Heart right ventricle (tissue), 16 donors: ENCODE data around the gene CD14. TPM values are rescaled to one million over a fixed set of nuclear protein-coding genes. Genes with fewer than 3 reads are reported as not detected.

Source experiments
- ATAC-seq, 8 donors: fragments of 200-7000 bp; cut with Tn5 transposase; one replicate each; pipeline ENCODE4 v1.9.1; 2020; ENCODE audit warnings: mild to moderate bottlenecking in 8 of 8, moderate library complexity in 8 of 8, moderate number of reproducible peaks in 1 of 8
- DNase-seq, 2 donors: peaks; one replicate each; pipeline ENCODE4 v3.0.0-alpha.2; 2020
- H3K27ac ChIP-seq, 10 donors: fragments of 200-600 bp; sonication (generic) in 2 of 10; one replicate each; pipeline versions ENCODE4 v1.5.0 to v1.8.0; 2020 to 2022; ENCODE audit warnings: mild to moderate bottlenecking in 3 of 10
- H3K27me3 ChIP-seq, 7 donors: fragments of 200-600 bp; one replicate each; pipeline ENCODE4 v1.8.0; 2021 to 2022; ENCODE audit warnings: mild to moderate bottlenecking in 2 of 7
- H3K36me3 ChIP-seq, 9 donors: fragments of 200-600 bp; sonication (generic) in 1 of 9; one replicate each; pipeline versions ENCODE4 v1.5.0 to v1.8.0; 2020 to 2022; ENCODE audit warnings: mild to moderate bottlenecking in 2 of 9
- H3K4me1 ChIP-seq, 9 donors: fragments of 200-600 bp; sonication (generic) in 1 of 9; one replicate each; pipeline versions ENCODE4 v1.5.0 to v1.8.0; 2020 to 2022; ENCODE audit warnings: mild to moderate bottlenecking in 4 of 9
- H3K4me3 ChIP-seq, 10 donors: fragments of 200-600 bp; sonication (generic) in 2 of 10; one replicate each; pipeline versions ENCODE4 v1.5.0 to v1.8.0; 2020 to 2022; ENCODE audit warnings: mild to moderate bottlenecking in 7 of 10, moderate library complexity in 2 of 10
- H3K9me3 ChIP-seq, 11 donors: fragments of 200-600 bp in 10 of 11; sonication (generic) in 2 of 11; one replicate each; pipeline versions ENCODE4 v1.5.0 to v1.8.0; 2013 to 2022; ENCODE audit warnings: mild to moderate bottlenecking in 2 of 11, control low read depth in 1 of 11, moderate library complexity in 1 of 11
- WGBS, 2 donors: extraction: QIAGEN DNeasy Blood & Tissue Kit; methylation state at CpG; one replicate each; pipeline ENCODE4 v1.1.7; 2013; ENCODE audit warnings: inconsistent platforms in 1 of 2; 5-methylcytosine and 5-hydroxymethylcytosine counted together
- intact Hi-C, 10 donors: fragments of 100-400 bp; cut with DNase I; formaldehyde crosslinking; loops; one replicate each; pipeline versions ENCODE4 v1.11.1 to v1.14.2; 2022
- long read RNA-seq, 3 donors: library from polyadenylated mRNA; unstranded; transcript quantifications; one replicate each; pipeline ENCODE4 v2.0.0, GENCODE V29; 2020 to 2021
- polyA plus RNA-seq, 2 donors: library from polyadenylated mRNA; stranded (reverse); fragments of 200-250 nt; gene quantifications; one replicate each; pipeline ENCODE4 v1.2.3, GENCODE V29; 2013
- total RNA-seq, 10 donors: library from RNA; stranded (reverse); fragmentation: NEBNext Ultra II Directional in 3 of 10; extraction: Animal tissue kit (Norgen Biotek cat#: 25700) in 3 of 10; gene quantifications; one replicate each; pipeline versions ENCODE4 v1.2.1 to v1.2.4, GENCODE V29; 2021 to 2023
- TF ChIP-seq, protein P1 (sequence below), 9 donors: fragments of 200-600 bp; sonication (generic) in 2 of 9; IDR thresholded peaks; one replicate each; pipeline versions ENCODE4 v1.5.0 to v1.8.0; 2021 to 2022; ENCODE audit warnings: antibody characterized with exemption in 9 of 9, mild to moderate bottlenecking in 5 of 9, moderate library complexity in 1 of 9
- donor health status: Arrhythmogenic right ventricular cardiomyopathy.
- donor health status: ischemic (EF 13 %, LVEDD 7.1; RV severe dilation, severe dysfunction).
- donor health status: healthy with polysubstance abuse.
- donor health status: DM: no; HTN: yes; CAD: no.
- donor health status: DM: no; HTN: no; CAD: no.
- donor health status: ischemic (EF 25% LVEDD 6.9; RV normal size, moderate dysfunction).
- donor health status: ischemic (EF 25% LVEDD 5.7; RV mildly dilated, moderate dysfunction).
- donor health status: healthy.
- donor health status: DM: yes; HTN: yes; CAD: no.
- donor health status: Ischemic cardiomyopathy.
- donor health status: ischemic (EF 35%, LVEDD 5.7; RV mildly dilated, moderate dysfunction).
- donor health status: nonischemic (EF 11% LVEDD 7.7; RV severe dilation, severe dysfunction).
- donor health status: DM: yes; HTN: yes; CAD: no.
- donor health status: PGD.
- donor health status: ischemic (EF 29% LVEDD 5.4; RV normal size, mild dysfunction).
- donor health status: nonischemic (EF 23%, LVEDD 6.1; RV moderate dilation, normal function).

The CD14 gene
- total RNA-seq (100 to 1,000 TPM in 1 of 10 donors, 10 to 100 TPM in 9; 10.8 to 137 (median 20.3) TPM), polyA plus RNA-seq (10 to 100 TPM; 14.0 to 30.1 TPM)
- long read RNA-seq, donor 1, transcript CD14-201 (2 exons, 1,886 nt), result major isoform, 26 of 35 reads
- long read RNA-seq, donor 1, partial matches to known transcripts, result 0 of 35 reads
- long read RNA-seq, donor 1, other reads (novel, unspliced or antisense), result 8 of 35 reads
- long read RNA-seq, donor 2, transcript CD14-201 (2 exons, 1,886 nt), result major isoform, 9 of 17 reads
- long read RNA-seq, donor 2, partial matches to known transcripts, result 0 of 17 reads
- long read RNA-seq, donor 2, other reads (novel, unspliced or antisense), result 8 of 17 reads
- long read RNA-seq, donor 3, transcript CD14-201 (2 exons, 1,886 nt), result major isoform, 10 of 12 reads
- long read RNA-seq, donor 3, partial matches to known transcripts, result 2 of 12 reads
- long read RNA-seq, donor 3, other reads (novel, unspliced or antisense), result 0 of 12 reads

DNA sequence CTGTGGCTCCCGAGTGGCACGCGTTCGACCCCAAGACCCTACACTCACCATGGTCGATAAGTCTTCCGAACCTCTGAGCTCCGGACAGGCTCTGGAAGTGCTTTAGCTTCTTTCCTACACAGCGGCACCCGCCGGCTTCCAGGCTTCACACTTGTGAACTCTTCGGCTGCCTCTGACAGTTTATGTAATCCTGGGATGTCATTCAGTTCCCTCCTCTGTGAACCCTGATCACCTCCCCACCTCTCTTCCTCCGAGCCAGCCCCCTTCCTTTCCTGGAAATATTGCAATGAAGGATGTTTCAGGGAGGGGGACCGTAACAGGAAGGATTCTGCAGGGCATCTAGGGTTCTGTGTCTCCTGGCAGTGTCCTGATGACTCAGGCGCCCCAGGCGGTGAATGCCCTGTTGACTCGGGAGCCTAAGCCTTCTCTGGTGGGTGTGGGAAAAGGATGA, at the start of gene CD14:
Gene CD14, minus strand, starts transcription at position 155 of the 451 bp plus-strand sequence. Its CDS starts 104 bp downstream, at position 51.
- intact Hi-C loops, result loop anchor here in 6 of 10 donors (5.0 to 10.0 kb wide), 5 partner anchors 66 to 268 kb away; partner anchors contain the start of genes APBB3 (in 2 of the 6), SLC35A4 (in 2 of the 6), SLC4A9 (in 2 of the 6) and EIF4EBP3 (in 1 of the 6)
- H3K27me3 ChIP-seq, result no peaks in the 10 kb centered on the region
- ATAC-seq, result peak; percentile 59 to 77 (median 68)
- TF ChIP-seq, protein P1, sequence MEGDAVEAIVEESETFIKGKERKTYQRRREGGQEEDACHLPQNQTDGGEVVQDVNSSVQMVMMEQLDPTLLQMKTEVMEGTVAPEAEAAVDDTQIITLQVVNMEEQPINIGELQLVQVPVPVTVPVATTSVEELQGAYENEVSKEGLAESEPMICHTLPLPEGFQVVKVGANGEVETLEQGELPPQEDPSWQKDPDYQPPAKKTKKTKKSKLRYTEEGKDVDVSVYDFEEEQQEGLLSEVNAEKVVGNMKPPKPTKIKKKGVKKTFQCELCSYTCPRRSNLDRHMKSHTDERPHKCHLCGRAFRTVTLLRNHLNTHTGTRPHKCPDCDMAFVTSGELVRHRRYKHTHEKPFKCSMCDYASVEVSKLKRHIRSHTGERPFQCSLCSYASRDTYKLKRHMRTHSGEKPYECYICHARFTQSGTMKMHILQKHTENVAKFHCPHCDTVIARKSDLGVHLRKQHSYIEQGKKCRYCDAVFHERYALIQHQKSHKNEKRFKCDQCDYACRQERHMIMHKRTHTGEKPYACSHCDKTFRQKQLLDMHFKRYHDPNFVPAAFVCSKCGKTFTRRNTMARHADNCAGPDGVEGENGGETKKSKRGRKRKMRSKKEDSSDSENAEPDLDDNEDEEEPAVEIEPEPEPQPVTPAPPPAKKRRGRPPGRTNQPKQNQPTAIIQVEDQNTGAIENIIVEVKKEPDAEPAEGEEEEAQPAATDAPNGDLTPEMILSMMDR (IDR thresholded peaks at IDR 0.05), result peak in 2 of 9 donors; percentile 10
- DNase-seq, result peak; percentile 50 to 59
- 8 to 10% methylated on average over 16 of the region's 16 CpGs for WGBS, 2 donors
- peaks cover 0 to 46% (median 19%) of the 10 kb centered on the region in 9 donors for H3K4me1 ChIP-seq
- peak within 1 kb of the TSS in 9 of 10 donors; percentile 14 to 92 (median 74) for H3K27ac ChIP-seq
- H3K36me3 ChIP-seq, result no peaks in the 10 kb centered on the region
- H3K9me3 ChIP-seq, result peaks cover 0 to 8% (median 0%) of the 10 kb centered on the region in 11 donors
- H3K4me3 ChIP-seq, result peak within 1 kb of the TSS; percentile 10 to 69 (median 62)

DNA sequence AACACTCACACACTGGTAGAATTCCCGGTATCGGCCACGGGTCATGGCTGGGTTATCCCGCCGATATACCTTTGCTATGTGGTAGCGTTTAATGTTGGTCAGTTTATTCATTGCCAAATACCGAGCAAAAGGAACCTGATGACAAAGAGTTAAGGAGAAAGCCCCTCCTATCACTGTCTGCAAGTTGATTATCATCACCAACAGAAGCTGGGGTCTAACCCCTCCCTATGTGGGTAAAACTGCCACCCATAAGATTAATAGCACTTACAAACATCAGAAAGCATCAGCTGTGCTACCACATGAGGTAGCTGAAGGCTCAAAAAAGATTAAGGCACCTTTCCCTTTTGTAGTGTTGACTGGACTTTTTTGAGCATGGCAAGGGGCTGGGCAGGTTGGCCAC, 46.0 kb upstream of the CD14 start:
- H3K27ac ChIP-seq, result no peak overlapping the region
- H3K4me3 ChIP-seq, result no peak overlapping the region
- H3K36me3 ChIP-seq, result peaks cover 0 to 100% (median 54%) of the 10 kb centered on the region in 9 donors
- intact Hi-C loops, result no loop called here
- WGBS, 2 donors, result 97 to 98% methylated on average over 7 of the region's 7 CpGs
- no peak for DNase-seq
- TF ChIP-seq, protein P1 (IDR thresholded peaks at IDR 0.05), result no peak
- H3K9me3 ChIP-seq, result no peaks in the 10 kb centered on the region
- no peaks in the 10 kb centered on the region for H3K4me1 ChIP-seq
- H3K27me3 ChIP-seq, result no peaks in the 10 kb centered on the region
- no peak for ATAC-seq

DNA sequence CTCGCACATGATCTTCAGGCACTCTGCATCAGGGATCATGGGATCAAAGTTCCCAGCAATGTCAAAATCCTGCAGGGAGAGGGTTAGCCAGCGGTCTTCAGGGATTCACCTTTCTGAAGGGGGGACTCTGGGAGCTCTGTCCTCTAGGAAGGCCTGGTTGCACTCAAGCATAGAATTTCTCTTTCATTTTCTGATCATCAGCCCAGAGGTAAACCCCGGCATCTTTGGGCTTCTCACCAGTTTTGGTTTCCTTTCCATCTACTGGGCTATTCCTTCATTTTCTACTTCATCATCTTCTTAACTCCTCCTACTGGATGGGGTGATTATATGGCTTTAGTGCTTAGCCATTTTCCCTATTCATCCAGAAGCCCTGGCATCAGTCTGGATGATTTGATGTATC, 45.0 kb upstream of the CD14 start:
- TF ChIP-seq, protein P1 (IDR thresholded peaks at IDR 0.05), result no peak
- peaks cover 0 to 100% (median 63%) of the 10 kb centered on the region in 9 donors for H3K36me3 ChIP-seq
- no peaks in the 10 kb centered on the region for H3K9me3 ChIP-seq
- no peak for DNase-seq
- intact Hi-C loops, result no loop called here
- no peak overlapping the region for H3K4me3 ChIP-seq
- H3K4me1 ChIP-seq, result no peaks in the 10 kb centered on the region
- WGBS, 2 donors, result 79 to 96% methylated on average over 3 of the region's 3 CpGs
- H3K27me3 ChIP-seq, result no peaks in the 10 kb centered on the region
- H3K27ac ChIP-seq, result no peak overlapping the region
- ATAC-seq, result no peak

DNA sequence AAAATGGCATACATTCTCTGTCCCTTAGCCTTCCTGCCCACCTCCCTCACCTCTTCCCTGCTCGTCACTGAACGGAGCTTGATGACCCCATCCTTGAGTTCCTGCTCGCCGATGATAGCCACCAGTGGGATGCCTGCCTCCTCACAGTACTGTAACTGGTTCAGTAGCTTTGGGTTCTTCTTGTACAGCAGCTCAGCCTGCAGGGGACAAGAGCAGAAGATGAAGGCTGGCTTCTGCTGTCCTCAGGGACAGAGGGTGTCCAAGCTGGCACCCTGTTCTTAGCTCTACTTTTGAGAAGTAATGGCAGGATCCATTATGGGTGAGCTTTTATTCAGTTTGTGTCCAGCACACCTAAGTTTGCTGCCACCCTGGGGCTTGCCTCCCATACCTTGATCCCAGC, 41.7 kb upstream of the CD14 start:
- Histone ChIP-seq H3K4me3 (no peak overlapping the region), H3K27ac (no peak overlapping the region), H3K4me1 (no peaks in the 10 kb centered on the region), H3K9me3 (no peaks in the 10 kb centered on the region), H3K36me3 (peaks cover 0 to 98% (median 73%) of the 10 kb centered on the region in 9 donors), H3K27me3 (no peaks in the 10 kb centered on the region)
- intact Hi-C loops, result no loop called here
- TF ChIP-seq, protein P1 (IDR thresholded peaks at IDR 0.05), result no peak
- no peak for ATAC-seq
- 95 to 96% methylated on average over 4 of the region's 4 CpGs for WGBS, 2 donors
- DNase-seq, result no peak
